Activated naive CD4-positive, alpha-beta T cell treated with anti-CD3 and anti-CD28 coated beads, Interleukin-2, amount 50 U/mL, for 16 hours (primary cell): ENCODE measurements around the gene SHC4.

Source experiments
- DNase-seq: peaks from one replicate; pipeline ENCODE4 v3.0.0-alpha.2; 2020

The SHC4 gene

DNA sequence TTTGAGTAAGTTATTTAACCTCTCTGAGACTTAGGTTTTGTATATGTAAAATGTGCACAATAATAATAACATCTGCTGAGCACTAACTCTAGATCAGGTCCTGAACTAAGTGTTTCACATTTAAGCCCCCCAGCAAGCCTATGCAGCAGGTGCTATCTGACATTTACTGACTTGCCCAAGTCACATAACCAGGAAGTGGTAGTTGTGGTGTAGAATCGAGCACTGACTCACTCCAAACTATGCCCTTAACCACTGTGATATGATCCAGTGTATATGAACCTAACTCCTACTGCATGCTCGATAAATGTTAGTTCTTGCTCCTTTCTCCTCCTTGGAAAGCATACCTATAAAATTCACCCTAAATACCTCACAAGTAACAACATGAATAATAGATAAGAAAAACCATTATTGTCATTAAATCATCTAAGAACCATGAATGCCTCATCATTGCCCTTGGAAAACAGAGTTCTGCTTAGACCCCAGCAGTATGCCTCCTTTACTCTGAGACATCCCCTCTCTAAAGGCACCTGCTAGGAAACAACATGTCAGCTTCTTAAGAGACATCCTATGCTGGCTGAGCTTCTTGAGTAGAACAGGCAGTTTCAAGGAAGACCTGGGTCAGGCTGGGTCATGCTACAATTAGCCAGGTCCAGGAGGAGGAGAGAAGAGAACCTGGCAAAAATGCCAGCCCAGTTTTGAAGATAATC, 3.0 kb upstream of the SHC4 start:
- no peak for DNase-seq

DNA sequence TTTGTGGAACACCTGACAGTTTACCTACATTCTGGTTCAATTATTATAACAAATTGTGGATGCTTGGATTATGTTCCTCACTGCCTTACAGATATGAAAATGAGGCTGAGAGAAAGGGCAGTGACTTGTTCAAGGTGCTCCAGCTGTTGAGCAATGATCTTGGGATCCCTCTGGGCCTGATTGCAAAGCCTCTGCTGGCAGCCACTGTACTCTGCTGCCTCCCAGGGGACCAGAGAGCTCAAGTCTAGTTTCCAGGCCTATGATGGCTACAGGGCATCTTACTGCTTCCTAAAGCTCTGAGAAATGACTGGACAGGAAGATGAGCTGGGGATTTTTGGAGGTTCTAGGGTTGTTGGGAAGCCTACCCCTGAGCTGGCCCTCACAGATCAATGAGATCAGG, 2.3 kb upstream of the SHC4 start:
- DNase-seq = no peak

DNA sequence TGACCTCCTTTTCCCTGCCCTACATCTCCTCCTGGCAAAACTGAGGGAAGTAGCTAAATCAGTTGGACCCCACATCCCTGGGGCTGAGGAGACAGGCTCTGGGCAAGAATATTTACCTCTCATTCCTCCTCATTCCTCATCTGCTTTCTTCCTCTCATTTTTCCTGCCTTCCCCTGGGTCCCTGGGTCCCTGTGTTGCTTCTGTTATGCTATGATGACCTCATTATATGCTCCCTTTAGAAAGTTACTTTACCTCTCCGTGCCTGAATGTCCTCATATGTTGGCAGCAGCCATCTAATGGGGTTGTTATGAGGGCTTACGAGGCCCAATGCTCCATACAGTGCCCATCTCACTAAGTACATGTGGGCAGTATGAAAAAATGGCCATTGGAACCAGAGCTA, 1.2 kb upstream of the SHC4 start:
- DNase-seq = no peak

DNA sequence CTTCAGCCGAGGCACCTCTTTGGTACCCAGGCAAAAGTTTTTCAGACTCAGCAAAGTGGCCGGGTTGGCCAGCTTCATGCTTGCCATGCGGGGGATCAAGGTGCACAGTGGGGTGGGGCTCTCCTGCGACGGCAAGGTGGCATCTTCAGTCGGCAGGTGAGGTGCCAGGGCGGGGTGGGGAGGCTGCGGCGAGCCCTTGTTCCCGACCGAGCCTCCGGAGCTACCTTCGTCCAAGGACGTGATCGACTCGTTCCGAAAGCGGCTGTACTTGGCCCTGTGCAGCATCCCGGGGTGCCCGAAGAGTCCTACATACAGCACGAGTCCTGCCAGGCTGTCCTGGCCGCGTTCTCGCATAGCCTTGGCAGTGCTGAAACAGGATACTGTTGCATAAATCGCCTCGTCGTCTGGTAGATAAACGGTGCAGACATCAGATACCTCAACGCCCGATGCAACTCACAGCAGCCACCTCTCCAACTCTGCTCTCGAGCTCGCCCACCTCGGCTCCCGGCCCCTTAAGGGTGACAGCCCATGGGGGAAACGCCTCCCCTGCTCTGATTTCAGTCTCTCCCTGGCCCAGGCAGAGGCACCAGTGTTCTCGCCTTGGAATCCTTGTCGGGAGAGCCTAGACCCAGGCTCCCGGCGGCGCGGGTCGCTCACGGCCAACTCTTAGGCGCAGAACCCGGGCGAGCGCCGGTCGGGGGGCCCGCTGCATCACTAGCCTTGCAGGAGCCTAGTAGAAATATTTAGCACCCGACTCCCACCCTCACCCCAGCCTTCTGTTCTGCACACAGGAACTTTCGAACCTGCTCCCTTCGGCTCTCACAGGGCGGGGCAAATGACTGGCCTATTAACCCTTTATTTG, 826 bp downstream of the SHC4 start:
- DNase-seq = peak; percentile 16

DNA sequence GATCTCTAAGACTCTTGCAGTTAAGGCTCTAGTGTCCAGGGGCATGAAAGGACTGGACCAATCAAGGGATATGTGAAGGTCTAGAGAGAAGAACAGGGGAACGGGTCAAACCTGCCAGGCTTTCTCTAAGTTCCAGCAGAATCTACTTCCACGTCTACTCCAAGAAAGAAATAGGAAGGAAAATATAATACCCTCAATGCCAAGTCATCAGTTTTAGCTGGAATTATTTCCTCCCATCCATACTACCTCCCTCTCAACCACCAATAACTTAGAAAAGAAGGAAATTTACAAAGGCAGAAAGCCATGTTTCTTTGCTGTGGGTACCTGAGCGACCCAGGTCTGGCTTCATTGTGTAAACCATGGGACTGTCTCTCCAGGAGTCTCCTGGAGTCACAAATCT, 7.8 kb downstream of the SHC4 start:
- no peak for DNase-seq

DNA sequence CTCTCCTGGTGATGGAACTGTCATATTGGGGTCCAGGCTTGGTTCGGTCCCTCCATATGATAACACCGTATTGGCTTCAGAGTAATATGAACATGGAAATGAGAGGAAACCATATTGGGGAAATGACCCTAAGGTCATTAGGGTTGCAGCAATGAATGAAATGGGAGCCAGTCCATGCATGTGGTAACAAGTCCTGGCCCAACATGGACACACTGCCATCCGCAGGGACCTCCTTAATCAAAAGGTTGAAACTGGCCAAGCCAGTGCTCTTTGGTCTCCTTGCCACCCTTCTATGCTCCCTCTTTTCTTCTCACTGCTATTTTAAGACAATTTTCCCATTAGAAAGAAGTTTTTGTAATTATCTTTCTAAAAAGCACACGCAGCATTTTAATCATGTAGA, 8.3 kb downstream of the SHC4 start:
- no peak for DNase-seq

DNA sequence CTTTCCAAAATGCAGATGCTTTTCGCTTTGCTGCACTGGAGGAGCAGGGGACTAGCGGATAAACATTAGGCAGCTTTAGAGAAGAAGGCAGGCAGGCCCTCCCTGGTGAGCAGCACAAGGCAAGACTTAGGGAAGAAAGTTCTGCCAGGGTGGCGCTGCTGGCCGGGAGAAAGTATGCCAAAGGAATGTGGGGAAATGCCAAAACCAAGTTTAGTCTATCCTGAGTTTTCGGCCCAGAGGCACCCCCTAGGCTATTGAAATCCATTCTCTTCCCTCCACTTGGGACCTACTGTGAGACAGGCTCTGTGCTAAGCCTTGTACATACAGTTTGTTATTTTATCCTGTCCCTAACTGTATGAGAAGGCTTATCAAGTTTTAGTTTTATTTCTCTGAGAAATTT, 9.2 kb downstream of the SHC4 start:
- no peak for DNase-seq

DNA sequence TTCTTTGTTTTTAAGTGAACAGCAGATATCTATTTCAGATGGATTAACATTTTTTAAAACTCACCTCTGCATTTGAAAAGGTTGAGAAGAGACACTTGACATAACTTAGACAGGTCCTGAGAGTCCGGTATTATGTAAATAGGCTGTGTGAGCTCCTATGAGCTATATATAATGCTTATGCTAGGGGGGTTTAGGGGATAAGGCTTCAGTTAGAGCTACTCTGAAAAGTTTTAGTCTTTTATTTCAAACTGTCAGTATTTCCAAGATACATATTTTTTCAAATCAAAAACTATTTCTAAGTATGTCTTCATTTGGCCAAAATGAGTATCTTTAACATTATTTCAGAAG, 16.9 kb downstream of the SHC4 start:
- DNase-seq = no peak

DNA sequence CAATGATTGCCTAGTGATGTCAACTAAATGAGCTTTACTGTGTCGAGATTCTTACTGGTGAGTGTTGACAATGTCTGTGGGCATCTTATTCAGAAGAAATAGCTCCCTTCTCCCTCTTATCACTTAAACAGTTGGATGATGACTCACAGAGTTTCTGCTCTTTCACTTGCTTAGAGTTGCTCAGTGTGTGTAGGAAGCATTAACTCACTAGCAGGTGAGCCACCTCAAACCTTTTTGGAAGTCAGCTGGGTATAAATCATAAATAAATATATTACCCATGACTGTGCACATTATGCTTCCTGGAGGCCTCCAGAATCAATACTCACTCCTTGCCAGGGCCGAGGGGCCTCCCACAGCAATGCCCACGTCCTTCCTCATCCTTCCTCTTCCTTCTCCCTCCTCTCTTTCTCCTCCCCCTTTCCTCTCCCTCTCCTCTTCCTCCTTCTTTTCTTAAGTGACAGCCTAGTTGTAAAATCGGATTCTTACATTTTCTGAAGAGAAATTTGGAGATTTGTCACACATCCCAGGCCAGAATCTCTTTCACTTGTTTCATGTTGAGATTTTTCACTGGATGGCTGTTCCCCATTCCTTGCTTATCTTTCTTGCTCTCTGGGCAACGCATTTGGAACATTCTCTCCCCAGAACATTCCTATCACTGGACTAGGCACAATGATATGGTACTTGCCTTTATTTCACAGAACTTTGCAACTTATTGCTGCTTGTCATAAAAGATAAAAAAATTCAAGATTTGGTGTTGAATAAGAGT, 17.5 kb downstream of the SHC4 start:
- no peak for DNase-seq

DNA sequence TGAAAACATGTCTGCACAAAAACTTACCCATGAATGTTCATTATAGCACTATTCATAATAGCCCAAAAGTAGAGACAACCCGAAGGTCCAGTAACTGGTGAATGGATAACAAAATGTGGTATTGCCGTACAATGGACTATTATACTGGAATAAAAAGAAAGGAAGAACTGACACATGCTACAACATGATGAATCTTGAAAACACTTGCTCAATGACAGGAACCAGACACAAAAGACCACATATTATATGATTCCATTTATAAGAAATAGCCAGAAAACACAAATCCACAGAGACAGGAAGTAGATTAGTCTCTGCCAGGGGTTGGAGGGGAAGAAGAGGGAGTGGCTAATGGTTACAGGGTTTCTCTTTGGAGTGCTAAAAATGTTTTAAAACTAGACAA, 18.3 kb downstream of the SHC4 start:
- no peak for DNase-seq

DNA sequence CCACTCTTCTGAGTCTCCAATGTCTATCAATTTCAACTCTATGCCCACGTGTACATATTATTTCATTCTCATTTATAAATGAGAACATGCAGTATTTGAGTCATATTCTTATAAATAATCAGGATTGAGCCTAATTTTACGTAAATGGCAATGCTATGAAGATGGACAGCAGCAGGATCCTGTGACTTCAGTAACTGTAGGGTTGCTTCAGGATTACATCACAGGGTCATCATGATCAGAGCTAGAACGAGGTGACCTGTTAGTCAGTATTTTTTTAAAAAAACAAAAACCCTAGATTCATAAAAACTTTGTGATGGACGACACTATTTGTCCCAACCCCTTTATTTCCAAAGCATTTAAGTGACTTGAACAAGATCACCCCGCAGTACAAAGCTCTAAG, 21.8 kb downstream of the SHC4 start:
- no peak for DNase-seq

DNA sequence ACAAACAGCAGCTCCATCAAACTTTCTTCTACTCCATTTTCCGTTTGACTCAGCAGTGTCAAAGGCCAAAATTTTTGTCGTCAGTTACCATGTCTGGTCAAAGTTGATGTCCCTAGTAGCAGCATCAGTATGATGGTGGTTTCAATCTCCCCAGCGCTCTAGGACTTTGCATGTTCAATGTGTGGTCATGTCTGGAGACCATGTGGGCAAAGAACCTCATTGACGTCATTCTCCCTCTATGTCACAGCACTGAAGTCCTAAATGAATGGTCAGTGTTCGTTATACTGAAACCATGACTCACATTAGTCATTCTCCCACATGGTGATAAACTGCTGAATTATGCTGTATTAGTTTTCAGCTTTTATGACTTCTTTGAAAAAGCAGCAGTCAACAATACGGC, 23.2 kb downstream of the SHC4 start:
- DNase-seq = no peak

DNA sequence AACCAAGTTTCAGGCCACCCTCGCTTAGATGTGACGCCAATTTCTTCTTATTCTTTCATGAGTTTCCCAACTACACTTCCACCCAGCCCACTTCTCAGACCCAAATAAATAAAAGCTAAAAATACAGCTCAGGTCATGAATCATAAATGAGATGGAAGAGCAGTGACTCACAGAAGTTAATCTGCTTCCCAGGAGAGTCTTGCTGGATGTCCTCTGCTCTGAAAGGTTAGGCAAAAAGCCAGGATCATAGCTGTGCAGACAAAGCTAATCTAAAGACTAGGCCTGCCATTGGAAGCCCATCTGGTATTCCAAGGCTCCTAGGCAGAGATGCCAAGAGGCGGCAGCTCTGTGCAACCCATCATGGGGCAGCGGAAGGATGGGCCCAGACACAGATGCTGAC, 24.1 kb downstream of the SHC4 start:
- no peak for DNase-seq

DNA sequence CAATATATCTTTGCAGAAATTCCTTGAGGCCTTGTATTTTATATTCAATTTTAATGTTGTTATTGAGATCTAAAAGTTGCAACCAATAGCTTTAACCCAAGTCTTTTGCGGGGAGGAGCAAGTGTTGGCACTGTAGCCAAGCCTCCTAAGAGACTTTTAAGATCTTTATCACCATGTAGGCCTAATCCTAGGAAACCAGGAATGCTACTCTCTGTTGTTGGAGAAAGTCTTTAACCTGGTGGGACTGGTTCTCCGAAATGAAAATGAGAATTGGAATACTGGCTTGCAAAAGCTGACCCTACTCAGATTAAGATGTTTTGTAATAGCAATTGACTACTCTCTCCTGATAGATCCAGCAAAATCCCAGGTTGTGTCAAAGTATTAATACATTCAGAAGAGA, 25.8 kb downstream of the SHC4 start:
- DNase-seq = no peak

DNA sequence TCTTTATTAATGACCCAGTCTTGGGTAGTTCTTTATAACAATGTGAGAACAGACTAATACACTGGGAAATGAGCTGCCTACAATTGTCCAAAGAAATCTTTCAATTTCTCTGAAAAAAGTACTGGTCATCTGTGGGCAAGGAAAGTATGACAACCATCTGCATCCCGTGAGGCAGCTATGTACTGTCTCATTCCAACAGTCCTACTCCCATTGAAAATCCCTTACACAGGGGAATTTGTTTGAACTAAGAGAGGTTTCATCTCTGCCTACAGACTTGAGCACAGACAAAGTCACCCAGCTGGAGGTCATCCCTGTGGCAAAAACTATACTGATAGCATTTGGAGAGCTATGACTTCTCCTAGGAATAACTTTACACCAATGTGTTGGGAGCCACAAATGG, 27.1 kb downstream of the SHC4 start:
- DNase-seq = no peak

DNA sequence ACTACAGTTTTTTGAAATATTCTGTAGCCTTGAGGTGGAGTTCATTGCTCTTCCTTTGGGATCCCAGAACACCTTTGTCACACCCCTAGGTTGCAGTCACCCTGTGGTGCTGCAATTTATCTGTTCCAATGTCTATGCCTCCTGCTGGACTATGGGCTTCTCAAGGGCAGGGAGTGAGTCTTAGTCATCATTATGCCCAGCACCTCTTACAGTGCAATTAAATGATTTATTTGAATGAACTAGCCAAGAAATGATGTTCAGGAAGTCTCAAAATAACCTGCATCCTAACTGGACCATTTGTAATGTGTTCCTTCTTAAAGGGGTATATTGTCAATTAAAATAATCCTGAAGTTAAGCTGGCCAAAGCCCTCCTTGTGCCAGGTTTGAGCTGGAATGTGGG, 28.5 kb downstream of the SHC4 start:
- no peak for DNase-seq

DNA sequence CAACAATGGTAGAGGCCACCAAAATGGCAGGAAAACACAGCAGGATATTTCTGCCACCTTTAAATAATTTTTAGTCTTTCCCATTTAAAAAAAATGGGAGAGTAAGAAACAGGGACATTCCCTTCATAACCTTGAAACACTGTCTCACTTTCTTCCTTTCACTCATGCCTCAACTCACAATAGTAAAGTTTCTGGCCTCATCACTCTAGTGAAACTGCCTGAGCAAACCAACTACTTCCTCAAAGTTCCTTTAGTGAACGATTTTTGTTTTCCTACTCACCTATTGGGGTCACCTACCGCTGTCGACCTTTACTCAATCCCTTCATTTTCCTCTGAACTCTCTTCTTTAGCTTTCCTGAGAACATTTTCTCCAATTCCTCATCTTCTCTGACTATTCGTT, 33.0 kb downstream of the SHC4 start:
- no peak for DNase-seq

DNA sequence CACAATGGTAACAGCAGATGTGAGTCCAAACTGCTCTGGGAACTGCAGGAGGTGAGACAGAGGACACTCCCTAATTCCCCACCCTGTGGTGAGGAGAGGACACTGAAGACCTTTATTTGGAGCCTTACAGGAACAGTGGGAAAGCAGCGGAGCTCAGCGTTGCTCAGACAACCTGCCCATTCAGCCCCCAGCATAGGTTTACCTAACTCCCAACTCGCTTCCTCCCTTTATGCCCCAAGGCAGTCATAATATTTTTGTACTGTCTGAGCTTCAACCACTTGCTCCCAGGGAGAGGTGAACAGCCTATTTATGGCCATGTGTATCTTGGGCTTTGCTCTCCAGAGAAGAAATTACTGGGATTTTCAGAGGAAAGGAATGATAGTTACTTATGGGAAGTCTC, 34.1 kb downstream of the SHC4 start:
- DNase-seq = no peak

DNA sequence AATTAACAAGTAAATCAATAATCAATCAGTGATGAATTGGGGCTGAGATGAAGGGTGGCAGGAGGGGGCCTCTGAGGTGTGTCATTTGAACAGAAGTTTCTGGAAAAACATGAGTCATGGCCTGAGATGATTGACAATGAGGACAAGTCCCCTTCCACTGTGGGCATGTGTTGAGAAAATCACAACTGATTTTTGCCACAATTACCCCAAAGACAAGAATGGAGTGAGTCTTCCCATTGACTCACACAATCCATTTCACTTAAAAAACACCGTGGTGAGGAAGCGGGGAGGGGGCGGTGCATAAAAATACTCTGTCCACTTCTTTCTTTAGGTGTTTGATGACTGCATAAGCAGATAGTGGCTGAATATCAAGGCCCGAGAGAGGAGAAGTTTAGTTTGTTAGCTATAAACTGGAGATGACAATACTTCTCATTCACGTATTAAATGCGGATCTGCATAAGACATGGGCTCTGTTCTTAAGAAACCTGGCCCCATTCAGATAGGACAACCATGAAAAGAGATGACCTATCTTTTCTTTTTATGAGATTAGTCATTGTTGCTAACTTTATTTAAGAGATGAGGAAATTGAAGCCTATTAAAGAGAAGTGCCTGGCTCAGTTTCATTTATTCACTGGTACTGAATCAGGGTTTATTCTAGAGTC, 34.7 kb downstream of the SHC4 start:
- DNase-seq = no peak

DNA sequence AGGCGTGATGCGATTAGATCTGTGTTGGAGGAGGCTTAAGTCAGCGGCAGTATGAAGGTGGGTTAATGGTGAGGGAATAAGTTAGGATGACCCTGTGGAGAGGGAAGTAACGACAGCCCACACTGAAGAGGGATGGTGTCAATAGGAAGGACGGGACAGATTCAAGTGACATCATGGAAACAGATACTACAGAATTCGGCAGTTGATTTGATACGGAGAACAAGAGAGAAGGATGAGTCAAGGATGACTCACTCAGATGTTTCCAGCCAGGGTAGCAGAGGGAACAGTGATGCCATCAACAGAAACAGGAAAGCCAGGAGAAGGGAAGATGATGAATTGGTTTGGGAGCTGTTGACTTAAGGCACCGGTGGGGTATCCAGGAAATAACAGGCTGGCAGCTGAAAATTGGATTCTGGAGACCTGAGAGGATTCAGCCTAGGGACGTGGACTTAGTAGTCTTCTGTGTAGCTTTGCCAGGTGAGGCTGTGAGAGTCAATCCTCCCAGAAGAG, 38.0 kb downstream of the SHC4 start:
- DNase-seq = no peak

DNA sequence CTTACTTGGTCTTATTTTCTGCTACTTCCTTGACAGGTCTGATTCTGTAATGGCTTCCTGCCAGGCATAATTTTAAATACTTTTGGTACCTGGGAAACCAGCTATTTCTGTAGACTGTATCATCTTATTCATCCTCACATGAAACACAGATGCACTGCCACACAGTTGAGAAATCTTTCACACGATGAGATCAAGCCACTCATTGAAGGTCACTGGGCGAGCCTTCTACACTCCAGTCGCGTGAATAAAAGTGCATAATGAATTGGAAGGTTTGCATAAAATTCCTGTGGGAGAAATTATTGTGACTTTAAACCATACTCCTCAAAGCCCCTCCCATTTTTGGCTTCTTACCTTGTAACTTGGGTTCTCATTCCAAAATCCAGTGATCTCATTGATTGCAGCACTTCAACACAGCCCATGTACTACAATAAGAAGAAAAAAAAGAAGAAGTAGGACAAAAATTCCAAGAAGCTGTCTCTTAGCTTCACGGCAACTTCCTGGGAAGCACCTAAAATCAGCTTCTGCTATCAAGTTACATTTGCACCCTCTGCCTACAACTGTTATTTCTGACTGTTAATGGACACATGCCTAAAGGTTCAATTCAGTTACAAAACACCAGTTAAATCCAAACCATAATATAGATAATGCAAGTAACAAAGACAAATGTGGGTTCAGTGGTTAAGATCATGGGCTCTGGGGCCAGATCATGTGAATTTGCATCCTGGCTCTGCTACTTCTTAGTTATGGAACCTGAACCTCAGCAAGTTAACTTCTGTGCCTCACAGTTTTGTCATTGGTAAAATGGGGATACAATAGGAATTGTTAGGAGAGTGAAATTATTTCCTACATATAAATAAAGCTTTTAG, 39.0 kb downstream of the SHC4 start:
- no peak for DNase-seq

DNA sequence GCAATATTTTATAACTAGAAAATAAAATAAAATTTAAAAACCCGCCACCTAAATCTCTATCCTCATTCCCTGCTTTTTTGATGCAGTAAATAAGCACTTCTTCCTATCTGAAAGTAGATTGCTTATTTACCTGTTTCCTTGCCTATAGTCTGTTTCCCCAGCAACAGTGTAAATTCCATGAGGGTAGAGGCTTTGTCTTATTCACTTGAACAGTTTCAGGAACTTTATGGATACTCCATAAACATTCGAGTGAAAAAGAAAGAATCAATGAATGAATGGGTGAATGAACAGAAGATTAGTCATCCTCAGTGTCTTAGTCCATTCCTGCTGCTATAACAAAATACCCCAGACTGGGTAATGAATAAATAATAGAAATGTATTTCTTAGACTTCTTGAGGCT, 41.7 kb downstream of the SHC4 start:
- no peak for DNase-seq
